Mesendoderm (in vitro differentiated cells): ENCODE results near the gene APP.
"Not testable (repeated sequence)": the region's sequence is repeated elsewhere in the genome, so short reads cannot be mapped to it uniquely, and the experiment has no call there.

Experiments used
- DNase-seq: peaks from one replicate; pipeline ENCODE4 v3.0.0; 2013
- H2AK5ac ChIP-seq: 2 replicates; pipeline ENCODE4 v1.6.1; 2013; ENCODE audit warnings: low read length, inconsistent platforms
- H2BK120ac ChIP-seq: 2 replicates; pipeline ENCODE4 v1.6.1; 2013; ENCODE audit warnings: low read depth, mild to moderate bottlenecking, low read length, moderate library complexity, mixed read lengths
- H2BK15ac ChIP-seq: replicated peaks from 2 replicates; pipeline ENCODE4 v1.6.1; 2013; ENCODE audit warnings: low read depth, mild to moderate bottlenecking, moderate library complexity
- H2BK5ac ChIP-seq: 2 replicates; pipeline ENCODE4 v1.6.1; 2013; ENCODE audit warnings: low read length, inconsistent platforms
- H3K18ac ChIP-seq: 2 replicates; pipeline ENCODE4 v1.6.1; 2013; ENCODE audit warnings: mild to moderate bottlenecking, low read length, mixed read lengths
- H3K23ac ChIP-seq: one replicate; pipeline ENCODE4 v1.6.1; 2013; ENCODE audit warnings: low read length
- H3K27ac ChIP-seq: 2 replicates; pipeline ENCODE4 v1.5.1; 2013; ENCODE audit warnings: low read depth, mild to moderate bottlenecking, inconsistent platforms, low read length, moderate library complexity
- H3K27me3 ChIP-seq: 2 replicates; pipeline ENCODE4 v1.6.1; 2013; ENCODE audit warnings: low read length, control low read depth, mild to moderate bottlenecking, inconsistent platforms; ENCODE audit not compliant: insufficient read depth, poor library complexity
- H3K36me3 ChIP-seq: 2 replicates; pipeline ENCODE4 v1.6.1; 2013; ENCODE audit warnings: low read length, inconsistent platforms; ENCODE audit not compliant: control insufficient read depth, insufficient read depth
- H3K4ac ChIP-seq: one replicate; pipeline ENCODE4 v1.6.1; 2013; ENCODE audit warnings: low read depth, mild to moderate bottlenecking, low read length, moderate library complexity
- H3K4me1 ChIP-seq: 2 replicates; pipeline ENCODE4 v1.6.1; 2013; ENCODE audit warnings: low read depth, low read length, inconsistent platforms; ENCODE audit not compliant: control insufficient read depth
- H3K4me2 ChIP-seq: 2 replicates; pipeline ENCODE4 v1.6.1; 2013; ENCODE audit warnings: low read length
- H3K4me3 ChIP-seq: 2 replicates; pipeline ENCODE4 v1.5.1; 2013; ENCODE audit warnings: mild to moderate bottlenecking, low read length
- H3K56ac ChIP-seq: one replicate; pipeline ENCODE4 v1.6.1; 2013; ENCODE audit warnings: low read length
- H3K79me1 ChIP-seq: 2 replicates; pipeline ENCODE4 v1.6.1; 2013; ENCODE audit warnings: low read length, inconsistent platforms
- H3K79me2 ChIP-seq: 2 replicates; pipeline ENCODE4 v1.6.1; 2013; ENCODE audit warnings: mild to moderate bottlenecking, low read length; ENCODE audit not compliant: control insufficient read depth, insufficient read depth
- H3K9ac ChIP-seq: 2 replicates; pipeline ENCODE4 v1.6.1; 2013; ENCODE audit warnings: low read length, inconsistent platforms
- H4K5ac ChIP-seq: one replicate; pipeline ENCODE4 v1.6.1; 2013; ENCODE audit warnings: low read length
- H4K8ac ChIP-seq: one replicate; pipeline ENCODE4 v1.6.1; 2013; ENCODE audit warnings: low read depth, mild to moderate bottlenecking, control low read depth, low read length, moderate library complexity
- WGBS: extraction: QIAGEN DNeasy Blood & Tissue Kit; methylation state at CpG from one replicate; pipeline ENCODE4 v1.1.7; 2013; ENCODE audit warnings: low lambda C conversion rate, missing lambda C conversion rate; ENCODE audit not compliant: insufficient coverage; ENCODE audit errors: extremely low coverage; 5-methylcytosine and 5-hydroxymethylcytosine counted together

Gene APP

DNA sequence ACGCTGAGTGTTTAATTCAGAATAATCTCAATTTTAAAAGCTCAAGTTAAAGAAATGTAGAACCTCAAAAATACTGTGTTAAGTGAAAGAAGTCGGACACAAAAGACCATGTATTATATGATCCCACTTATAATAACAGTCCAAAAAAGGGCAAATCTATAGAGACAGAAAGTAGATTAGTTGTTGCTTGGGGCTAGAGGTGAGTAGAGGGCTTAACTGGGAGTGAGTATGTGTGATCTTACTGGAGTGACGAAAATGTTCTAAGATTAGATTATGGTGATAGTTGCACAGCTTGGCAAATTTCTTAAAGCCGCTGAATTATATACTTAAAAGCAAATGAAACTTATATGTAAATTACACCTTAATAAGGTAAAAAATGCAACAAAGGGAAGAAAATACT is 150.5 kb downstream of the APP start:
- peaks cover 7% of the 10 kb centered on the region for H3K79me1 ChIP-seq
- H3K4me1 ChIP-seq, result no peaks in the 10 kb centered on the region
- no peak overlapping the region for H4K8ac ChIP-seq
- H3K4me3 ChIP-seq, result no peak overlapping the region
- DNase-seq, result no peak
- H4K5ac ChIP-seq, result no peak overlapping the region
- no peaks in the 10 kb centered on the region for H3K27me3 ChIP-seq
- no peak overlapping the region for H2BK5ac ChIP-seq
- peaks cover 2% of the 10 kb centered on the region for H3K36me3 ChIP-seq
- no peak overlapping the region for H3K23ac ChIP-seq
- no peak overlapping the region for H3K4ac ChIP-seq
- peaks cover 19% of the 10 kb centered on the region for H3K79me2 ChIP-seq
- no CpG with 5 or more reads among the region's 4 CpGs for WGBS
- no peak overlapping the region for H3K56ac ChIP-seq
- H2BK120ac ChIP-seq, result no peak overlapping the region
- no peak overlapping the region for H2AK5ac ChIP-seq
- no peak overlapping the region for H3K27ac ChIP-seq
- H3K4me2 ChIP-seq, result no peak overlapping the region
- no peak overlapping the region for H2BK15ac ChIP-seq
- no peak overlapping the region for H3K18ac ChIP-seq
- H3K9ac ChIP-seq, result no peak overlapping the region

DNA sequence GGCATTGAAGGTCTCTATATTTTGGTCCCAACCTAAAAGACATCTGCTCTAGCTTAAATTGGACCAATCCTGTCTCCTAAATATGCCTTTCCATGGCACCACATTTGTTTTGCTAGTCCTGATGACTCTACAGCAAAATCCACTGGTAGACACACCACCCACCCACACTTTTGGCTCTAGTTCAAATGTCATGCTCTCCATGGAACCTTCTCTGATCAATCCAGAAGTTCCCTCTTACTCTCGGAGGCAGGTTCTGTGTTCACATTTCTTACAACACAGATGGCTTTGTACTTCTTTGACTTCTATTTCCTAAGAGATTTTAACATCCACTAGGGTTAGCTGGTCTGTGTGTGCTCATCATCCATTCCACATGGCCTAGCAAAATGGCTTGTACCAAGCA is 151.3 kb downstream of the APP start:
- Histone ChIP-seq H2BK120ac (no peak overlapping the region), H3K4me1 (no peaks in the 10 kb centered on the region), H3K27me3 (no peaks in the 10 kb centered on the region), H3K4me2 (no peak overlapping the region), H2AK5ac (no peak overlapping the region), H2BK15ac (no peak overlapping the region), H4K8ac (no peak overlapping the region), H3K4me3 (no peak overlapping the region), H3K18ac (no peak overlapping the region), H3K56ac (no peak overlapping the region), H3K36me3 (peaks cover 2% of the 10 kb centered on the region), H3K4ac (no peak overlapping the region), H3K79me1 (peaks cover 4% of the 10 kb centered on the region), H2BK5ac (no peak overlapping the region), H3K9ac (no peak overlapping the region), H4K5ac (no peak overlapping the region), H3K23ac (no peak overlapping the region), H3K27ac (no peak overlapping the region), H3K79me2 (peaks cover 17% of the 10 kb centered on the region)
- DNase-seq, result no peak
- WGBS, result no CpG with 5 or more reads among the region's 1 CpG

DNA sequence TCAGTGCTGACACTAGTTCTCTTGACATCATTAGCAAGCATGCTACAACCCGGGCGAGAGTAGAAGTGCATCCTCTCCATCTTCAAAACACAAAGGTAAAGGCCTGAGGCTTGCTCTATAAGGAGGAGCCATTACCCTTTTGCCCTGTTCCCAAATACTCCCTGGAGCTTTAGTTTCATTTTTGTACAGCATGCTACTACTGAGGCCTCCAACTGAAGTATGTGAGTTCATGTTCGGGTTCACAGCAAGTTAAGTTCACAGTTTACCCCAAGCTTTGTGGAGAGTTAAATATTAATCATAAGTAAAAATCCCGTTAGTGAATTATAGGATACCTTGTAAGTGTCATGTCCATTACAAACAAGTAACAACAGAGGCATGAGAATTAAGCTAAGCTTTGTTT is 156.6 kb downstream of the APP start:
- Histone ChIP-seq H3K27me3 (no peaks in the 10 kb centered on the region), H2BK5ac (no peak overlapping the region), H3K18ac (no peak overlapping the region), H3K4me1 (no peaks in the 10 kb centered on the region), H3K23ac (no peak overlapping the region), H3K79me2 (peaks cover 16% of the 10 kb centered on the region), H2BK120ac (no peak overlapping the region), H3K4me3 (no peak overlapping the region), H2AK5ac (no peak overlapping the region), H4K8ac (no peak overlapping the region), H3K27ac (no peak overlapping the region), H3K56ac (no peak overlapping the region), H4K5ac (no peak overlapping the region), H3K79me1 (peaks cover 5% of the 10 kb centered on the region), H3K4ac (no peak overlapping the region), H3K9ac (no peak overlapping the region), H2BK15ac (no peak overlapping the region), H3K36me3 (no peaks in the 10 kb centered on the region), H3K4me2 (no peak overlapping the region)
- WGBS, result no CpG with 5 or more reads among the region's 4 CpGs
- no peak for DNase-seq

DNA sequence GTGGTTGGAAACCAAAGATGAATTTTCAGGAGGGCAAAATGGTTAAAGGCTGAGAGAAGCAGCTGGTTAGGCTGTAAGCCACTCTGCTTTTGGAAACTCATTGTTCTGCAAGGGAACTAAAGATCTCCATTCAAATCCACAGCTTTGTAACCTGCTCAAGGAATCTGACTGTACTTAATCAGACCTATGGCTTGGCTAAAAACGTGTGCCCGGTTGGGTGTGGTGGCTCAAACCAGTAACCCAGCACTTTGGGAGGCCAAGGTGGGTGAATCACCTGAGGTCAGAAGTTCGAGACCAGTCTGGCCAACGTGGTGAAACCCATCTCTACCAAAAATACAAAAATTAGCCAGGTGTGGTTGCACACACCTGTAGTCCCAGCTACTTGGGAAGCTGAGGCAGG is 158.1 kb downstream of the APP start:
- not testable (repeated sequence) for H3K23ac ChIP-seq, H3K4ac ChIP-seq, H3K9ac ChIP-seq, H3K4me2 ChIP-seq, H3K4me1 ChIP-seq, H3K4me3 ChIP-seq, H3K18ac ChIP-seq, H3K27me3 ChIP-seq, H2BK120ac ChIP-seq, H3K27ac ChIP-seq, H2BK5ac ChIP-seq, H3K56ac ChIP-seq, H4K8ac ChIP-seq, H3K79me1 ChIP-seq, DNase-seq, H3K36me3 ChIP-seq, H2AK5ac ChIP-seq, H4K5ac ChIP-seq, H2BK15ac ChIP-seq
- H3K79me2 ChIP-seq, result peaks cover 15% of the 10 kb centered on the region
- WGBS, result no CpG with 5 or more reads among the region's 4 CpGs

DNA sequence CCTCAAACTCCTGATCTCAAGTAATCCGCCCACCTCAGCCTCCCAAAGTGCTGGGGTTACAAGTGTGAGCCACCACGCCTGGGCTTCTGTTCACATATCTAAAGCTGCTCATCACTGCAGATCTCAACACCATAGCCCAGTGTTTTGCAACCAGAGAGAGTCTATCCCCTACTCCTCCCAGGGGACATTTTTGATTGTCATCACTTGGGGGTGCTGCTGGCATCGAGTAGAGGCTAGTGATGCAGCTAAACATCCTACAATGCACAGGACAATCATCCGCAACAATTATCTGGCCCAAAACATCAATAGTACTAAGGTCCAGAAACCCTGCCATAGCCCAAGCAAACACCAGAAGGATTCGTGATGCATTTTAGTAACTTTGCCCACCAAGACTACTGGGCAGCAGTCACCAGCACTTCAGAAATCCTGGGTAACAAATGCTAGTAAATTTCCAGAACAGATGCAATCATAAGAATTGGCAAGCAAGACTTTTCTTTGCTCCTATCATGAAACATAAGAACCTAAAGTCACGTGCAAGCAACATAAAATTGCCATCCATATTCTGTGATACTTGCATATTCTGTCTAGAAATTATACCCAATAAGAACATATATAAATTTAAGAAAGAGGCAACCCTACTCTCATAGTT is 159.2 kb downstream of the APP start:
- Histone ChIP-seq H2BK15ac (no peak overlapping the region), H3K36me3 (no peaks in the 10 kb centered on the region), H4K8ac (no peak overlapping the region), H3K18ac (no peak overlapping the region), H3K56ac (no peak overlapping the region), H3K27me3 (no peaks in the 10 kb centered on the region), H2BK120ac (no peak overlapping the region), H3K79me2 (peaks cover 15% of the 10 kb centered on the region), H3K23ac (no peak overlapping the region), H3K4me1 (peaks cover 8% of the 10 kb centered on the region), H3K4me3 (no peak overlapping the region), H3K27ac (no peak overlapping the region), H3K79me1 (peaks cover 8% of the 10 kb centered on the region), H4K5ac (no peak overlapping the region), H3K4ac (no peak overlapping the region), H2BK5ac (no peak overlapping the region), H2AK5ac (no peak overlapping the region), H3K9ac (no peak overlapping the region), H3K4me2 (no peak overlapping the region)
- peak; percentile 32 for DNase-seq
- no CpG with 5 or more reads among the region's 6 CpGs for WGBS

DNA sequence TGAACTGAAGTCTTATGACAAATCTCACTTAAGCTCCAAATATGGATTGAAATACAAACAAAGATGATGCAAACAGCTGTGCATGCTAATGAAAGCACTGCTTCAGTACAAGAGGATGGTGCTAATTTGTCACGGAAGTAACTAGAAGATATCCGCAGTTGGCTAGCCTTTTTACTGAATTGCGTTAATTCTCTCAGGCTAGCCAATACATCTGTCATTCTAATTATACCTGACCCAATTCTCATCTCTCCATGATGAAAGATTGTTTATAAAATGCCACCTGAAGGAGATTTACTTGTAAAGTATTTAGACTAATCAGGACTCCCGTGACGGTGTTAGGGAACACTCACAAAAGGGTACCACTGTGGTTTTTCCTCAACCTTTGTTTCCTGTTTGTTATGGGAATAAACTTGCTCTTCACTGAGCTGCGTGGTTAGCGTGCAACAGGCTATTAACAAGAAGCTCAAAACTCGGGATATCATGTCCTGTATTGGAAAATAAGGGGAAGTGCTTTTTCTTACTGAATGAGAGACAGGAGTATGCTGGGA is 162.5 kb downstream of the APP start:
- WGBS, result no CpG with 5 or more reads among the region's 8 CpGs
- Histone ChIP-seq H3K4me2 (no peak overlapping the region), H3K27ac (peak overlapping the region; percentile 62), H3K4ac (no peak overlapping the region), H3K36me3 (no peaks in the 10 kb centered on the region), H3K23ac (no peak overlapping the region), H3K27me3 (no peaks in the 10 kb centered on the region), H3K4me1 (peaks cover 8% of the 10 kb centered on the region), H3K9ac (no peak overlapping the region), H2BK5ac (no peak overlapping the region), H2AK5ac (no peak overlapping the region), H4K8ac (peak overlapping the region; percentile 15), H3K4me3 (no peak overlapping the region), H4K5ac (no peak overlapping the region), H2BK120ac (no peak overlapping the region), H3K56ac (peak overlapping the region; percentile 31), H3K79me1 (peaks cover 12% of the 10 kb centered on the region), H3K79me2 (peaks cover 7% of the 10 kb centered on the region), H2BK15ac (no peak overlapping the region), H3K18ac (peak overlapping the region; percentile 12)
- no peak for DNase-seq
